H9 (cell line): ENCODE measurements around the gene PPM1N. TPM values are rescaled to one million over a fixed set of nuclear protein-coding genes. Genes with fewer than 3 reads are reported as not detected.

Experiments
- DNase-seq: peaks from one replicate; pipeline ENCODE4 v3.0.0-alpha.2; 2017
- H2AFZ ChIP-seq: one replicate; pipeline ENCODE4 v1.6.1; 2013; ENCODE audit warnings: mild to moderate bottlenecking, low read length, control low read depth, moderate library complexity
- H2AK5ac ChIP-seq: 2 replicates; pipeline ENCODE4 v1.6.1; 2013; ENCODE audit warnings: low read length, control low read depth, mixed read lengths; ENCODE audit not compliant: insufficient read length
- H2BK120ac ChIP-seq: one replicate; pipeline ENCODE4 v1.6.1; 2013; ENCODE audit warnings: low read depth, mild to moderate bottlenecking, low read length, control low read depth, inconsistent platforms; ENCODE audit not compliant: poor library complexity, severe bottlenecking
- H2BK12ac ChIP-seq: 2 replicates; pipeline ENCODE4 v1.6.1; 2013; ENCODE audit warnings: low read length, control low read depth, mixed read lengths, low read depth; ENCODE audit not compliant: insufficient read length
- H2BK15ac ChIP-seq: 2 replicates; pipeline ENCODE4 v1.6.1; 2013; ENCODE audit warnings: low read depth, low read length, control low read depth
- H2BK20ac ChIP-seq: one replicate; pipeline ENCODE4 v1.6.1; 2013; ENCODE audit warnings: low read depth, mild to moderate bottlenecking, low read length, control low read depth, inconsistent platforms; ENCODE audit not compliant: poor library complexity, severe bottlenecking
- H2BK5ac ChIP-seq: 2 replicates; pipeline ENCODE4 v1.6.1; 2013; ENCODE audit warnings: low read length, control low read depth, mixed read lengths; ENCODE audit not compliant: insufficient read length
- H3K14ac ChIP-seq: 2 replicates; pipeline ENCODE4 v1.6.1; 2013; ENCODE audit warnings: low read length, control low read depth; ENCODE audit not compliant: insufficient read depth
- H3K18ac ChIP-seq: 2 replicates; pipeline ENCODE4 v1.6.1; 2013; ENCODE audit warnings: low read depth, mild to moderate bottlenecking, mixed read lengths, low read length, control low read depth; ENCODE audit not compliant: insufficient read length
- H3K23ac ChIP-seq: 2 replicates; pipeline ENCODE4 v1.6.1; 2013; ENCODE audit warnings: low read length, control low read depth, mixed read lengths, low read depth; ENCODE audit not compliant: insufficient read length
- H3K23me2 ChIP-seq: 2 replicates; pipeline ENCODE4 v1.6.1; 2013; ENCODE audit warnings: low read depth, mild to moderate bottlenecking, mixed read lengths, low read length, control low read depth; ENCODE audit not compliant: insufficient read length, poor library complexity, severe bottlenecking
- H3K27ac ChIP-seq: 2 replicates; pipeline ENCODE4 v1.5.1; 2013; ENCODE audit warnings: low read length, control low read depth, mixed read lengths, low read depth; ENCODE audit not compliant: insufficient read length
- H3K27me3 ChIP-seq: 2 replicates; pipeline ENCODE4 v1.6.1; 2013; ENCODE audit warnings: low read length, control low read depth, inconsistent platforms; ENCODE audit not compliant: insufficient read depth
- H3K4ac ChIP-seq: 2 replicates; pipeline ENCODE4 v1.6.1; 2013; ENCODE audit warnings: low read depth, mild to moderate bottlenecking, control low read depth, inconsistent platforms, low read length, moderate library complexity
- H3K4me1 ChIP-seq: 2 replicates; pipeline ENCODE4 v1.6.1; 2013; ENCODE audit warnings: low read length, control low read depth, inconsistent platforms; ENCODE audit not compliant: insufficient read depth
- H3K4me2 ChIP-seq: 2 replicates; pipeline ENCODE4 v1.6.1; 2013; ENCODE audit warnings: low read length, control low read depth, mixed read lengths; ENCODE audit not compliant: insufficient read length, insufficient read depth
- H3K56ac ChIP-seq: 2 replicates; pipeline ENCODE4 v1.6.1; 2013; ENCODE audit warnings: low read depth, mild to moderate bottlenecking, mixed read lengths, low read length, control low read depth; ENCODE audit not compliant: insufficient read length
- H3K79me1 ChIP-seq: 2 replicates; pipeline ENCODE4 v1.6.1; 2013; ENCODE audit warnings: low read depth, mild to moderate bottlenecking, moderate library complexity, low read length, control low read depth, inconsistent platforms; ENCODE audit not compliant: insufficient read depth, poor library complexity, severe bottlenecking
- H3K79me2 ChIP-seq: 2 replicates; pipeline ENCODE4 v1.6.1; 2013; ENCODE audit warnings: low read length, control low read depth, inconsistent platforms; ENCODE audit not compliant: insufficient read depth
- H3K9ac ChIP-seq: 2 replicates; pipeline ENCODE4 v1.6.1; 2013; ENCODE audit warnings: low read length, control low read depth, mixed read lengths; ENCODE audit not compliant: insufficient read length; ENCODE audit errors: extremely low read depth
- H3K9me3 ChIP-seq: one replicate; pipeline ENCODE4 v1.6.1; 2013; ENCODE audit warnings: low read depth, low read length, inconsistent platforms; ENCODE audit not compliant: control insufficient read depth
- H3T11ph ChIP-seq: one replicate; pipeline ENCODE4 v1.6.1; 2013; ENCODE audit warnings: mild to moderate bottlenecking, low read length, control low read depth, inconsistent platforms
- H4K20me1 ChIP-seq: one replicate; pipeline ENCODE4 v1.6.1; 2013; ENCODE audit not compliant: control insufficient read depth, insufficient read length, insufficient read depth
- H4K5ac ChIP-seq: 2 replicates; pipeline ENCODE4 v1.6.1; 2013; ENCODE audit warnings: low read depth, mild to moderate bottlenecking, mixed read lengths, low read length, control low read depth; ENCODE audit not compliant: insufficient read length
- H4K8ac ChIP-seq: replicated peaks from 2 replicates; pipeline ENCODE4 v1.6.1; 2013; ENCODE audit warnings: low read length, control low read depth, mixed read lengths, low read depth; ENCODE audit not compliant: insufficient read length
- H4K91ac ChIP-seq: 2 replicates; pipeline ENCODE4 v1.6.1; 2013; ENCODE audit warnings: low read depth, mild to moderate bottlenecking, moderate library complexity, mixed read lengths, low read length, control low read depth; ENCODE audit not compliant: insufficient read length
- H3K27ac Mint-ChIP-seq, 3 experiments: 2 replicates in 2 of 3; 3 replicates in 1 of 3; pipeline ENCODE4 v1.8.0; 2020 to 2021; ENCODE audit warnings: mixed read lengths in 3 of 3, mild to moderate bottlenecking in 1 of 3, moderate library complexity in 1 of 3
- H3K27me3 Mint-ChIP-seq: 2 replicates; pipeline ENCODE4 v1.8.0; 2021; ENCODE audit warnings: low read depth, mild to moderate bottlenecking, moderate library complexity, mixed read lengths
- H3K36me3 Mint-ChIP-seq, 3 experiments: 2 replicates in 2 of 3; 3 replicates in 1 of 3; pipeline ENCODE4 v1.8.0; 2020 to 2021; ENCODE audit warnings: low read depth in 3 of 3, mixed read lengths in 3 of 3; ENCODE audit not compliant: insufficient read depth in 1 of 3
- H3K4me1 Mint-ChIP-seq, 2 experiments: 2 replicates each; pipeline ENCODE4 v1.8.0; 2020; ENCODE audit warnings: mixed read lengths in 2 of 2
- H3K4me3 Mint-ChIP-seq, 2 experiments: 2 replicates in 1 of 2; 3 replicates in 1 of 2; pipeline ENCODE4 v1.8.0; 2020 to 2021; ENCODE audit warnings: mild to moderate bottlenecking in 2 of 2, mixed read lengths in 2 of 2, moderate library complexity in 1 of 2
- H3K9me3 Mint-ChIP-seq, 2 experiments: 2 replicates in 1 of 2; 3 replicates in 1 of 2; pipeline ENCODE4 v1.8.0; 2020; ENCODE audit warnings: mild to moderate bottlenecking in 2 of 2, mixed read lengths in 2 of 2, moderate library complexity in 1 of 2
- WGBS: extraction: QIAGEN DNeasy Blood & Tissue Kit; methylation state at CpG from one replicate; pipeline ENCODE4 v1.1.7; 2013; ENCODE audit warnings: missing lambda C conversion rate, low lambda C conversion rate, mixed read lengths; ENCODE audit not compliant: insufficient read length; ENCODE audit errors: extremely low coverage; 5-methylcytosine and 5-hydroxymethylcytosine counted together
- total RNA-seq: library from RNA; stranded (reverse); gene quantifications from 2 replicates; pipeline ENCODE4 v1.2.1, GENCODE V29; 2021
- TF ChIP-seq, protein P1 (sequence below): fragments of 200-600 bp; sonication (generic); conservative IDR thresholded peaks from 3 replicates; pipeline ENCODE4 v1.8.0; 2021; ENCODE audit warnings: antibody characterized with exemption, mild to moderate bottlenecking

Gene PPM1N
- total RNA-seq, 1 experiment from 2014 or later = 7.7 TPM

DNA sequence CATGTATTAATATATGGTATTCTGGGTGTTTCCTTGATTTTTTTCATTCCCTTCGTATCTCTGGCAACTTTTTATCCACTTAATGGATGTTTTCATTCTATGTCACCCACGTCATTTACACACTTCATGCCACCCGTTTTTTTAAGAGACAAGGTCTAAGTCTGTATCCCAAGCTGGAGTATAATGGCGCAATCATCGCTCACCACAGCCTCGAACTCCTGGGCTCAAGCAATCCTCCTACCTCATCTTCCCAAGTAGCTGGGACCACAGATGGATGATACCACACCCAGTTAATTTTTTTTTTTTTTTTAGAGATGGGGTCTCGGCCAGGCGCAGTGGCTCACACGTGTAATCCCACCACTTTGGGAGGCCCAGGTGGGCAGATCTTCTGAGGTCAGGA lies 5.7 kb downstream of the PPM1N start:
- Histone ChIP-seq H4K8ac (no peak overlapping the region), H3K23ac (no peak overlapping the region), H2BK15ac (no peak overlapping the region), H3T11ph (no peak overlapping the region), H3K9ac (no peak overlapping the region), H3K14ac (no peak overlapping the region), H4K20me1 (no peaks in the 10 kb centered on the region), H3K4me2 (no peak overlapping the region), H2AK5ac (no peak overlapping the region), H3K23me2 (peaks cover 15% of the 10 kb centered on the region), H3K27me3 (no peaks in the 10 kb centered on the region), H3K9me3 (no peaks in the 10 kb centered on the region), H3K27ac (no peak overlapping the region), H2BK20ac (no peak overlapping the region), H2AFZ (no peak overlapping the region), H3K4me1 (peaks cover 4% of the 10 kb centered on the region; the same call in 1 of the 2 replicates), H3K79me2 (peaks cover 7% of the 10 kb centered on the region; the same call in 1 of the 2 replicates), H3K56ac (no peak overlapping the region), H2BK5ac (no peak overlapping the region), H2BK12ac (no peak overlapping the region), H2BK120ac (no peak overlapping the region), H3K79me1 (peaks cover 2% of the 10 kb centered on the region), H4K5ac (no peak overlapping the region), H4K91ac (no peak overlapping the region), H3K4ac (no peak overlapping the region), H3K18ac (no peak overlapping the region)
- no peaks in the 10 kb centered on the region; a peak in 2 of 5 replicates for H3K9me3 Mint-ChIP-seq
- peaks cover 25 to 42% of the 10 kb centered on the region in 2 experiments for H3K4me1 Mint-ChIP-seq
- H3K27ac Mint-ChIP-seq = no peak overlapping the region
- H3K4me3 Mint-ChIP-seq = no peak overlapping the region
- TF ChIP-seq, protein P1, sequence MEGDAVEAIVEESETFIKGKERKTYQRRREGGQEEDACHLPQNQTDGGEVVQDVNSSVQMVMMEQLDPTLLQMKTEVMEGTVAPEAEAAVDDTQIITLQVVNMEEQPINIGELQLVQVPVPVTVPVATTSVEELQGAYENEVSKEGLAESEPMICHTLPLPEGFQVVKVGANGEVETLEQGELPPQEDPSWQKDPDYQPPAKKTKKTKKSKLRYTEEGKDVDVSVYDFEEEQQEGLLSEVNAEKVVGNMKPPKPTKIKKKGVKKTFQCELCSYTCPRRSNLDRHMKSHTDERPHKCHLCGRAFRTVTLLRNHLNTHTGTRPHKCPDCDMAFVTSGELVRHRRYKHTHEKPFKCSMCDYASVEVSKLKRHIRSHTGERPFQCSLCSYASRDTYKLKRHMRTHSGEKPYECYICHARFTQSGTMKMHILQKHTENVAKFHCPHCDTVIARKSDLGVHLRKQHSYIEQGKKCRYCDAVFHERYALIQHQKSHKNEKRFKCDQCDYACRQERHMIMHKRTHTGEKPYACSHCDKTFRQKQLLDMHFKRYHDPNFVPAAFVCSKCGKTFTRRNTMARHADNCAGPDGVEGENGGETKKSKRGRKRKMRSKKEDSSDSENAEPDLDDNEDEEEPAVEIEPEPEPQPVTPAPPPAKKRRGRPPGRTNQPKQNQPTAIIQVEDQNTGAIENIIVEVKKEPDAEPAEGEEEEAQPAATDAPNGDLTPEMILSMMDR = no peak
- WGBS = no CpG with 5 or more reads among the region's 9 CpGs
- peaks cover 16% of the 10 kb centered on the region for H3K27me3 Mint-ChIP-seq
- H3K36me3 Mint-ChIP-seq = peaks cover 0 to 4% (median 0%) of the 10 kb centered on the region in 3 experiments; a peak in 1 of 7 replicates
- no peak for DNase-seq
